Stimulated activated CD8-positive, alpha-beta memory T cell treated with anti-CD3 and anti-CD28 coated beads, Interleukin-4, amount 100 ng/mL, for 24 hours (primary cell): ENCODE data around the gene MYO9B.
A peak's percentile ranks its signal among the peaks of the same experiment; 100 is the strongest.

Source experiments
- DNase-seq: peaks from one replicate; pipeline ENCODE4 v3.0.0-alpha.2; 2020; ENCODE audit warnings: low read depth

MYO9B gene

GRCh38 chr19:17213334-17213733 is 137.8 kb downstream of the MYO9B start:
- DNase-seq = no peak

GRCh38 chr19:17214508-17215126 is 139.0 kb downstream of the MYO9B start:
- no peak for DNase-seq

GRCh38 chr19:17215127-17215971 is 139.8 kb downstream of the MYO9B start, which contains the start of gene USE1:
TSS of gene USE1 (plus strand) at chr19:17215357. CDS start at chr19:17215406, 49 bp downstream.
- DNase-seq = peak; percentile 72

GRCh38 chr19:17216058-17216670 is 140.6 kb downstream of the MYO9B start:
- DNase-seq = no peak

GRCh38 chr19:17219286-17219685 is 143.7 kb downstream of the MYO9B start:
- no peak for DNase-seq

GRCh38 chr19:17220207-17220758 is 144.7 kb downstream of the MYO9B start:
- DNase-seq = no peak

GRCh38 chr19:17225053-17225452 is 149.5 kb downstream of the MYO9B start:
- DNase-seq = no peak

- peak; percentile 96 for DNase-seq
Observed at GRCh38 chr19:17226002-17226933, 150.7 kb downstream of the MYO9B start, which contains the start of gene OCEL1. TSS of gene OCEL1 (plus strand) at chr19:17226226. CDS start at chr19:17226248, 22 bp downstream.

- DNase-seq = no peak
Observed at GRCh38 chr19:17227798-17228367, 152.3 kb downstream of the MYO9B start.

- DNase-seq = no peak
Observed at GRCh38 chr19:17229890-17230289, 154.3 kb downstream of the MYO9B start.

- DNase-seq = no peak
Observed at GRCh38 chr19:17232258-17232657, 156.7 kb downstream of the MYO9B start.

GRCh38 chr19:17234911-17235299 is 159.3 kb downstream of the MYO9B start:
- DNase-seq = peak; percentile 54

GRCh38 chr19:17235300-17235970 is 159.9 kb downstream of the MYO9B start:
- peak; percentile 51 for DNase-seq

- DNase-seq = no peak
Observed at GRCh38 chr19:17235971-17236777, 160.6 kb downstream of the MYO9B start.

- no peak for DNase-seq
Observed at GRCh38 chr19:17236811-17237543, 161.4 kb downstream of the MYO9B start.

- DNase-seq = no peak
Observed at GRCh38 chr19:17237747-17238706, 162.4 kb downstream of the MYO9B start.

- no peak for DNase-seq
Observed at GRCh38 chr19:17240062-17240752, 164.6 kb downstream of the MYO9B start.
